HTR-8/SVneo (cell line): ENCODE measurements around the gene IGSF8.
"Not testable (repeated sequence)": the region's sequence is repeated elsewhere in the genome, so short reads cannot be mapped to it uniquely, and the experiment has no call there.

ENCODE experiments used
- DNase-seq: peaks from one replicate; pipeline ENCODE4 v3.0.0; 2011; ENCODE audit warnings: low spot score, mixed read lengths; ENCODE audit not compliant: insufficient read length
- FAIRE-seq: peaks from 2 replicates; lab custom pipeline; 2011; peaks lifted over from hg19 to GRCh38; lab: Jason Lieb, UNC

IGSF8 gene

GRCh38 chr1:160074865-160075264 lies 23.6 kb downstream of the IGSF8 start:
- no peak for FAIRE-seq

GRCh38 chr1:160071289-160071688 lies 27.1 kb downstream of the IGSF8 start:
- DNase-seq: no peak
- no peak for FAIRE-seq

More at GRCh38 chr1:160074865-160075264, 23.6 kb downstream of the IGSF8 start:
- no peak for DNase-seq

DNA sequence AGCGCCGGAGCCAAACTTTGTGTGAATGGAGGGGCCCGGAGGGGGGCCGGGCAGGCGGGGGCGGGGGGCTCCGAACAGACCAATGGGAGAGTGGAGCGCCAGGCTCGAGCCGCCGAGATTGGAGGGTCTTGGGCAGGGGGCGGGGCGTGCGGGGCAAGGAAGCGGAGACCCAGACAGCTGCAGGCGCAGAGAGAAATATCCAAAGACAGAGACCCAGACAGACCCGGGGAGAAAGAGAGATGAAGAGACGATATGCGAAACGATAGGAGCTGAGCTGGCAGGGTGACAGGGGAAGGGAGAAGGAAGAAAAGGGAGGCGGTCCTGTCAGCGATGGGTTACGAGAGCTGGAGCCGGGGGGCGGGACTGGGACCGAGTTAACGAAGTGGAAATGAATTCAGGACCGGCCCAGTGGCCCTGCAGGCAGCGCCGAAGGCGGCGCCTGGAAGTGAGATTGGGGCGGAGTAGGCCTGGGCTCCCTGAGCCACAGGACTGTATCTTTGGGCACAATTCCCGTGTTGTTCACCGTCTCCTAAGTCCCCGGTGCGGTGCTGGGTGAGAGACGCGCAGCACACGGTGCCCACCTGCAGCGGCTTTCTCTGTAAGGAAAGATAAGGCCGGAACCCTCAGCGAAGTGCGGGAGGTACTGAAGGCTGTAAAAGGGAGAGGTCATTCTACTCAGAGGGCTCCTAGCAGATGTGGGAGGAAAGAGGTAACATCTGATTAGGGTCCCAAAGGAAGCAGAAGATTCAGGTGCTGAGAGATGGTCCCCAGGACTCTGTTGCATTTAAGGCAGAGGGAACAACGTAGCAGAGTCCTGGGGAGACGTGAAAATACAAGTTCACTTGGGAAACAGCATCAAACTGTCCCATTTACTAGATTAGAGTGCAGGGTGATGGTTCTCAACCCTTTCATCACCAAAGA lies 27.9 kb downstream of the IGSF8 start:
- DNase-seq (peak; percentile 78), FAIRE-seq (no peak)

DNA sequence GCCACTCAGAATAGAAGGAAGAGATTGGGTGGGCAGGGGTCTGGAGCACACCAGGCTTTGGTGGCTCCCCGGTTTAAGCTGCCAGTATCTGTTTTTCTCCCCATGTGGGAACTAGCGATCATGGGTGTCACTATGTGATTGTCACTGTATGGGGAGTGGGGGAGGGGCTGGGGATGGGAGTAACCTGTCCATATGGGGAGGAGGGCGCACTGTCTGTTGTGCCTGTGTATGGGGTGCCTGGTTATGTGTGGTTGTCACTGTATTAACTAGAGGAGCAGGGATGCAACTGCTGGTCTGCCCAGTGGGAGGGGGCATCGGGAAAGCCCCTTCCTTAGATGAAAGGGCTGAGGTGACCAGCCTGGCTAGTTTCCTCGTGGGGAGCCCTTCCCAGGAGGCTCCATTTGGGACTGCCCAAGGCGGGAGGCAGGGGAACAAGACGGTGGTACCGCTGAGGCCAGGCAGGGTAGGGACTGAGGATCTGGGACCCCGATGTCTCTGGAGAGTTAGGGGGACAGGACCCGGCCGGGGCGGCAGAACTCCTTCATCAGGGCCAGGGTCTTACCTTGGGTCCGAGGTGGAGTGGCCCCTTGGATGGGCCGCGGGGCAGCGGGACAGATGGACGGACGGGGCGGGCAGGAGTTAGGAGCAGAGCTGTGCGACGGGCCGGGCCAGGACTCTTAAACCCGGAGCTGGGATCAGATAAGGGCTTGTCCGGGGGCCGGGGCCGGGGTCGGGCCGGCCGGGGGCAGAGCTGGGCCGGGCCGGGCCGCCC lies 28.8 kb downstream of the IGSF8 start, which contains the start of gene KCNJ10:
Gene KCNJ10, minus strand, starts transcription at position 701 of the 772 bp plus-strand sequence. CDS start 27,628 bp downstream, outside the sequence.
- FAIRE-seq (no peak), DNase-seq (no peak)

DNA sequence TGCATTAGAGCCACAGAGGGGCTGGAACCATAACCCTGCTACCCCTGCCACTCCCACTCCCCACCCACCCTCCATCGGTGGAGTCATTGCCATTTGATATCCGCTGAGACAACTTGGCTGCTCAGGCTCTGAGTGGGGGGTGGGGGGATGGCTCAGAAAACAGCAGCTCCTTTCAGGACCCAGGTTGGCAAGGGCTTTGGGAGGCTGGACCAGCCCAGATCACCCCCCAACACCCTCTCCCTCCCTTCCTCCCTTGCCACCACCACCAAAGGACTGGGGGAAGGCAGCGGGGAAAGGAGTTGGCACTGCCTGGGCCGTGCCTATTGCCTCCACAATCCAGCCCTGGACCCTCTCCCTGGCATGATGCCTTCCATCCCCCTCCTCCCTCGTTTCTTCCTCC lies 30.2 kb downstream of the IGSF8 start:
- FAIRE-seq: no peak
- no peak for DNase-seq

DNA sequence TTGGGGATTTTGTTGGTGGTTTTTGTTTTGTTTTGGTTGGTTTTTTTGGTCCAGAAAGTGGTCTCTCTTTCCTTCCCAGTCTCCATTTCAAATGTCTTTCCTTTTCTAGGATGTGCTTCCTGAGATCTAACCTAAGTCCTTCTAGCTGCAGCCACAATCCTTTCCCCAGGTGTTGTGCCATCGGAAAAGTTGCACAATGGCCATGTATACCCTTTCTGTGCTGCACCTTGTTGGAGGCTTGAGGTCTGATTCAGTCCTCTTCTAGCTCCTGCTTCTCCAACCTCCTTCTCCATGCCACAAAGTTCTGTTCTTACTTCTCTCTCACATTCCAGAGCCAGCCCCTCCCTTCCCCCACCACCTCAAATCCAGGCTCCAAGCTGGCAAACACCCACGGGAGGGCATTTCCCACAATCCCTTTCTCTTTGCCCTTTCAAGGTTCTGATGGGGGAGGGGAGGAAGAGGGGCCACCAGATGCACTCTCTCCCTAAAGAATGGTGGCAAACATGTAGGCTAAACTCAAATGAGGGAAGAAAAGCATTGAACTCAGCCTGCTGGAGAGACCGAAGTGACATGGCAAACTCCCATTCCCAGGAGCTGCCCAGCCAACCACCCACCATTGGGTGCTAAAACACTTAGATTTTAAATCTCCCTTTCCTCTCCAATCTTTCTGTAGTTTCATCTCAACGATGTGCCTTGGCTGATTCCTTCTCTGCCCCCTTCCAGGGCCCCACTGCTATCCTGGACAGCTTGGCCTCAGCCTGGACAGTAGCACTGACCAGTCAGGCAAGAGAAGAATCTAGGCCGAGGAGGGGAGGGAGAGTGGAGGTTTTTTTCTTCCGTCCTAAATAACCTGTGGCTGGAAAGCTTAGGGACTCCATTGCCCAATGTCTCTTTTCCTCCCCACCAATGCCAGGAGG lies 31.3 kb downstream of the IGSF8 start:
- FAIRE-seq: no peak
- DNase-seq: no peak

DNA sequence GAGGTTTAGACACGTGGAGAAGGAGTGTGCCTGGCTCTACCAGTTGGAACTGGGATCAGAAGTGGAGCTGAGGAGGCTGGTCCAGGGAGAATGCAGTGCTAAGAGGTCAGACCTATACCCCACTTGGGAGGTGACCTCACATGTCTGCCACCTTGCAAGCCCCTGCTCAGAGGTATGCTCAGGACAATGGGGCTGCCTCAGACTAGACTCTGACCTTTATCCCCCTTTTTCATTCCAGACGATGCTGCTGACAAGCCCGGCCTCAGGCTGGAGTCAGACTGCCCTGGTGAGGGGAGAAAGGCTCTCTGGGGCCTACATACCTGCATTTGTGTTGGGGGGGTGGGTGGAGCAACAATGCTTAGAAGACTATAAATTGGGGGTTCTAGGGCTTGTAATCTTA lies 33.7 kb downstream of the IGSF8 start:
- no peak for DNase-seq

DNA sequence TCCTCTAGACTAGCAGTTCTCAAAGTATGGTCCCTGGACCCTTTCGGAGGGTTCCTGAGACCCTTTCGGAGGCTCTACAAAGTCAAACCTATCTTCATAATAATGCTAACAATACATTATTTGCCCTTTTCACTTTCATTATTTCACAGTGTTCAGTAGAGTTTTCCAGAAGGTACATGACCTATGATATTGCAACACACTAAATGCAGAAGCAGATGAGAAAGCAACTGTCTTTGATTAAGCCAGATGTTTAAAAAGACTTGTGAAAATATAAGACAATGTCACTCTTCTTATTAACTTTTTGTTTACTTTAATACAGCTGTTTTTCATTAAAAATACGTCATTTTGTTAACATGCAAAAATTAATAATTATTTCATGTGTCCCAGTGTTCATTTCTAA lies 34.3 kb downstream of the IGSF8 start:
- DNase-seq (no peak), FAIRE-seq (no peak)

More for the DNA sequence above, 33.7 kb downstream of the IGSF8 start:
- no peak for FAIRE-seq

DNA sequence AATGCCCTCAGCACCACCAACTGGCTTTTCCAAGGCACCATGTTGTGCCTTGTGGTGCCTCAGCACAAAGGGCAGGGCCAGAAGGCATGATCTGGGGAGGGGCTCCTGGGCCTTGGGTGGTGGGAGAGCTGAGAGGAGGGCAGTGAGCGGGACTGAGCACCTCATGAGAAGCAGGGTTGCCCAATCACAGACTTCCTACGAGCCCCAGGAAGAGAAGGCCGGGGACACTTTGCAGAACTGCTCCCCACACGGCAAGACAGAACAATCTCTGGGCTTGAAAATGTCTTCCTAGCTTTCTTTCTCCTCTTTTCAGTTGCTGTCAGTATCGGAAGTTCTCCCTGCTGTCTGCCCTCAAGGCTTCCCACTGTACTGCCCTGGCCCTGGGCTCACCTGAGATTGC lies 35.2 kb downstream of the IGSF8 start:
- no peak for DNase-seq
- no peak for FAIRE-seq

DNA sequence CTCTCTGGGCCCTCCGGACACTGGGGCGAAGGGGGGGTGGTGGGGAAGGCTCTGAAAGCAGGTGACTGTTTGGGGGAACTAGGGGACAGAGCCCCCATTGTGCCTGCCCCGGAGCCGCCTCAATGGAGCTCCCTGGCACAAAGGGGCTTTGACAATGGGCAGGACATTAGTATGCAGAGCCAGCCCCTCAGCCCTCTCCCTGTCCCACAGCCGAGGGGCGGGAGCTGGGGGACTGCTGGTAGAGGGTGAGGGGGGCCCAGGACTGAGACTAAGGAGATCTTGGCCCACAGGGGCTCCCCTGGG lies 36.2 kb downstream of the IGSF8 start:
- FAIRE-seq (no peak), DNase-seq (no peak)

GRCh38 chr1:160061369-160062229 lies 36.8 kb downstream of the IGSF8 start:
- DNase-seq (peak; percentile 42), FAIRE-seq (no peak)

- FAIRE-seq: no peak
Observed at GRCh38 chr1:160058087-160058486, 40.3 kb downstream of the IGSF8 start.

GRCh38 chr1:160056648-160057169 lies 41.7 kb downstream of the IGSF8 start:
- FAIRE-seq (no peak), DNase-seq (no peak)

More at GRCh38 chr1:160058087-160058486, 40.3 kb downstream of the IGSF8 start:
- DNase-seq: no peak

GRCh38 chr1:160053548-160054365 lies 44.7 kb downstream of the IGSF8 start:
- DNase-seq (no peak), FAIRE-seq (no peak)

- no peak for DNase-seq
- no peak for FAIRE-seq
Observed at GRCh38 chr1:160052936-160053335, 45.5 kb downstream of the IGSF8 start.

DNA sequence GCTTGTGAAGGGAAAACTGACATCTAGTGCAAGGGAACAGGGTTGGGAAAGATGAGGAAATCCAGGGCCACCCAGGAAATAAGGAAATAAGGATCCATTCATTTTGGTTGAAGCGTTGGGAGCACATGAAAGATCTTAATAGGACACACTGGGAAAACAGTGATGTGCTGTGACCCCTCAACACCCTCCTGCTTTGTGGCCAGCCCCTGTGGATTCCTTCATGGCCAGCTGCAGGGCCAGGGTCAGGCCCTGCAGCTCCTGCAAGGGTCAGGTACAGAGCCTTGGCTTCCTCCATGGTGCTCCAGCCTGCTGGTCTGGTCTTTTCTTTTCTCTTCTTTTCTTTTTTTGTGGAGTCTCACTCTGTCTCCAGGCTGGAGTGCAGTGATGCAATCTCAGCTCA lies 47.8 kb downstream of the IGSF8 start:
- FAIRE-seq: no peak

GRCh38 chr1:160050182-160050581 lies 48.2 kb downstream of the IGSF8 start:
- not testable (repeated sequence) for DNase-seq, FAIRE-seq

More for the DNA sequence above, 47.8 kb downstream of the IGSF8 start:
- DNase-seq: no peak

GRCh38 chr1:160049101-160049500 lies 49.3 kb downstream of the IGSF8 start:
- DNase-seq (no peak), FAIRE-seq (no peak)
